ENCODE data around the gene MEGF8.
"Not testable (repeated sequence)": the region's sequence is repeated elsewhere in the genome, so short reads cannot be mapped to it uniquely, and the experiment has no call there.

Gene MEGF8

DNA sequence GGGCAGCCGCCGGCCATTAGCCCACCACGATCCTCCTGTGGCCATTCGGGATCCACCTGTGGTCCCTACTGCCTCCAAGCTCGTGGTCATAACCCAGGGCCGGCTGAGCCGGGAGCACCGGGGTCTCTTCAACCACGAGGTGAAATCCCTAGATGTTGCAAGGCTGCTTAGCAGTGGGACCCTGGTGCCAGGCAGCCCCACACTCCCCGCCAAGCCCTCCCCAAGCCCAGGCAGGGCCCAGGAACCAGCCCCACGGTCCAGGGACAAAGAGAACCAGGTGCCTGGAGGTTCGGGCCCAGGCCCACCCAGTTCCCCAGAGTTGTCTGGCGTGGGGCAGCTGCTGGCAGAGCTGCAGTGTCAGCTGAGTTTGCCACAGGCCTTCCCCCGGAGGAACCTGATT is 15.7 kb upstream of the MEGF8 start:
- DNase-seq (ENCODE audit: low read depth, low spot score), result no peak

DNA sequence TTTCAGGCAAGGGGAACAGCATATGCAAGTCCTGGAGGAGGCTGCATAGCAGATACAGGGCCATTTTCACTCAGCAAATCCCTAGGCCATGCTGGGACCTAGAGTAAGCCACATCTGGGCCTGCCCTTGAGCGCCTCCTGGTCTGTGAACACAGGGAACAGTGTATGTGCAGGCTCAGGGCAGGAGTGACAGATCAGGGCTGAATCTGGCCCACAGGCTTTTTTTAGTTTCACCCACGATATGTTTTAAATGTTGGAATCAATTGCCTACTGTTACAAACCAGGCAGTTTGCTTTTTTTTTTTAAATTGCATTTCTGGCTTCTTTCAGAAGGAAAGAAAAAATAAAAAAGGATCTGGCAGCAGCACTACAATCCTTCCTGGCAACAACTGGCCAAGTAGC is 13.8 kb upstream of the MEGF8 start:
- no peak for DNase-seq (ENCODE audit: low read depth, low spot score)

DNA sequence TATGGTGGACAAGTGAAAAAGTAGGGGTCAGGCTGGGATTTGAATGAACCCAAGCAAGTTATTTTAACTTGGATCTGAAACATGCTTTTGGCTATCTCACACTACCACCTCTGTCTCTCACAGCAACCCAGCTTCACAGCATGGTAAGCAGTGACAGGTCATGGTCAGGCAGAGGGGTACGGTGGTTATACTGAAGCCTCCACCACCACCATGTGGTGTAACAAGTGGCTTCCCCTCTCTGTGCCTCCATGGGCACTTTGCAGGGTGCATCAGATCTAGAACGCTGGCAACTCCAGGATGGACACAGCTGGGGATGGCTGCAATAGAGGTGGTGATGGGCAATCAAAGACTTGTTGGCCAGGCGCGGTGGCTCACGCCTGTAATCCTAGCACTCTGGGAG is 13.1 kb upstream of the MEGF8 start:
- no peak for DNase-seq (ENCODE audit: low read depth, low spot score)

DNA sequence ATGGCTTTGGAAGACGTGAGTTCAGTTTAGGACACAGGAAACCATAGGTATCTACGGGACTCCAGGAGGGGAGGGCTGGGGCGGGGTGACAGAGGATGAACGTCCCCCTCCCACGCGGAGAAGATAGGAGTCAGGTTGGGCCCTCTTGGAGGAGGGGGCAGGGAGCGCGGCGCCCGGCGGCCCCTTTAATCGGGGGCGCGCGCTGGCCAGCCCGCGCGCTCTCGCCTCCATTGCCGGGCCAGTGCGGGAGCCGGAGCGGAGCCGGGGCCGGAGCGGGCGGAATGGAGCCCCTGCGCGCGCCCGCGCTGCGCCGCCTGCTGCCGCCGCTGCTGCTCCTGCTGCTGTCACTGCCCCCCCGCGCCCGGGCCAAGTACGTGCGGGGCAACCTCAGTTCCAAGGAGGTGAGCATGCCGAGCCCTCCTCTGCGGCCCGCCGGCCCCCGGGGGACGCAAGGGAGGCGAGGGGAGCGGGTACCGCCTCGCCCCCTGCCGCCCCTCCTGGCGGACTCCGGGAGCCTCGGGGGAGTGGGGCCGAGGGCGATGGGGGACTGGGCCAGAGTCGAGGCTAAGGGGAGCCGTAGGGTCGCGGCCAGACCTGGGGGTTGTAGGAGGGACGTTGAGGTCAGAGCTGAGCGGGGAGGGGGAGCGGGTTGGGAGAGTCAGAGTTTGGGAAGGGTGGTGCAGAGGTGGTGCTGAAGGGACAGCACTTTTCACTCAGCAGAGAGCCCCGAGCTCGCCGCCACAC is 12.2 kb upstream of the MEGF8 start, which contains the start of gene TMEM145:
TMEM145 (plus strand) TSS at position 214 of the 744 bp plus-strand sequence; CDS start at position 282, 68 bp downstream.
- DNase-seq (ENCODE audit: low read depth, low spot score), result no peak

DNA sequence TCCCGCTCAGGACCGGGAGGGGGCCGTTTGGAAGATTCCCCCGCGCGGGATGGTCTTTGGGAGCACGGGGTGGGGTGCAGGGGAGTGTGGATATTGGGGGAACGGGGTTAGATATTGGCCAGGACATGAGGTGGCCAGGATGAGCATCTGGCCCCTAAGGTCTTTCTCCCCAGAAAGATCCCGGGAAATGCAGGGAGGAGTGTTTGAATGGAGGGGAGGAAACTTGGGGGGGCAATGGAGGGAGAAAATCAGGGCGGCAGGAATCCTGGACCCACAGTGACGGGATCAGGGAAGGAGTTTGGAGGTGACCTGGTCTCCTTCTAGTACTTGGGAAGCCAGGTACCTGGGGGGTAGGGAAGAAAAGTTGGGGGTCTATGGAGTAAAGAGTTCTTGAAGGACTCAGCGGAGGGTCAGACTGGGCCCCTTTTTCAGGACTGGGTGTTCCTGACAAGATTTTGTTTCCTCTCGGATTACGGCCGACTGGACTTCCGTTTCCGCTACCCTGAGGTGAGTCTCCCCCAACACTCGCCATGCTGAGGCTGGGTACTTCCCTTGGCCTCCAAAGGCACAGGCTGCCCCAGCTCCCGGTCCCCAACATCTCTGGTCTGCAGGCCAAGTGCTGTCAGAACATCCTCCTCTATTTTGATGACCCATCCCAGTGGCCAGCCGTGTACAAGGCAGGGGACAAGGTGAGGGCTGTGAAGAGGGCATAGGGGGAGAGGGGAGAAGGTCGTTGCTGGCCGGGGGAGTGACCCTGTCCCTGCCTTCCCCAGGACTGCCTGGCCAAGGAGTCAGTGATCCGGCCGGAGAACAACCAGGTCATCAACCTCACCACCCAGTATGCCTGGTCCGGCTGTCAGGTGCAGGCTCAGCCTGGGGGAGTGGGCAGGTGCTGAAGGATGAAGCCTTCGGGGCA is 11.3 kb upstream of the MEGF8 start:
- DNase-seq (ENCODE audit: low read depth, low spot score), result no peak

DNA sequence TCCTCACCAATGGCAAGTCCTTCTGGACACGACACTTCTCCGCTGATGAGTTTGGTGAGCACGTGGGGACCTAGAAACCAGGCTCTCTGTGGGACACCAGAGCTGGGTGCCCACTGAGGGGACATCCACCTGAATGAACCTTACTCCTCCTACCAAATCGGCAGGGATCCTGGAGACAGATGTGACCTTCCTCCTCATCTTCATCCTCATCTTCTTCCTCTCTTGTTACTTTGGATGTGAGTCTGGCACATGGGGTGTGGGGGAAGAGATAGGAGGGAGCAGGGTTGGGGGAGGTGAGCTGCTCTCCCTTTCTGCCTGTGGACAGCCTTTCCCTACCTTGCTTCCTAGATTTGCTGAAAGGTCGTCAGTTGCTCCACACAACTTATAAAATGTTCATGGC is 10.4 kb upstream of the MEGF8 start:
- no peak for DNase-seq (ENCODE audit: low read depth, low spot score)

DNA sequence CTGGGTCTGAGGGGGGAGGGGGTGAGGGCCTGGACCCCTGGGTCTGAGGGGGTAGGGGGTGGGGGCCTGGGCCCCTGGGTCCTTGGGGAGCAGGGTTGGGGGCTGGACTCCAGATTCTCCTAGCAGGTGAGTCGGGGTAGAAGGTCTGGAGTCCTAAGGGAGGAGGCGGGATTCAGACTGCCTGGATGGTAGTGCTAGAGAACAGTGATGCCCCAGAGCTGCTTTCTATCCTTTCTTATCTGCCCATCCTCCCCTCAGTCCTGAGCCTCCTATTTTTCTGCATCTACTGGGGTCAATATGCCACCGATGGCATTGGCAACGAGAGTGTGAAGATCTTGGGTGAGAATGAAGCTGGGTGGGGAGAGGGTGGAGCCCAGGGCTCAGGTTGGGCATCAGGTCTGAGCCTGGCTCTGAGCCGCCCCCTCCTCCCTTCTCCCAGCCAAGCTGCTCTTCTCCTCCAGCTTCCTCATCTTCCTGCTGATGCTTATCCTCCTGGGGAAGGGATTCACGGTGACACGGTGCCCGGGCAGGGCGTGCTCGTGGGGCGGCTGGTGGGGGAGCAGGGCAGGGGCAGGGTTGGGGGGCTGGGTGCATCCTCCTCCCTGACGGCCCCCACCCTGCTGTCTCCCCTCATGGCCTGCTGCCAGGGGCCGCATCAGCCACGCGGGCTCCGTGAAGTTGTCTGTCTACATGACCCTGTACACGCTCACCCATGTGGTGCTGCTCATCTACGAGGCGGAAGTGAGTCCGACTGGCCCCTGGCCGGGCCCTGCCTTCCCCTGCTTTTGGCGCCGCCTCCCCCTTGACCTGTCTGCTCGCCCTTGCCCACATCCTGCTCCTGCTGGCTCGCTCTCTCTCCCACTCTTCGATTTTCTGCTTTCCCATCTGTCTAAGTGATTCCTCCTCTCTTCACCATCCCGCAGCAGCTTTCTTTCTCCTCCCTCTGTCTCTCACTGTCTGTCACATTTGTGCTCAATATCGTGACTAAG is 8.9 kb upstream of the MEGF8 start:
- DNase-seq (ENCODE audit: low read depth, low spot score), result no peak

DNA sequence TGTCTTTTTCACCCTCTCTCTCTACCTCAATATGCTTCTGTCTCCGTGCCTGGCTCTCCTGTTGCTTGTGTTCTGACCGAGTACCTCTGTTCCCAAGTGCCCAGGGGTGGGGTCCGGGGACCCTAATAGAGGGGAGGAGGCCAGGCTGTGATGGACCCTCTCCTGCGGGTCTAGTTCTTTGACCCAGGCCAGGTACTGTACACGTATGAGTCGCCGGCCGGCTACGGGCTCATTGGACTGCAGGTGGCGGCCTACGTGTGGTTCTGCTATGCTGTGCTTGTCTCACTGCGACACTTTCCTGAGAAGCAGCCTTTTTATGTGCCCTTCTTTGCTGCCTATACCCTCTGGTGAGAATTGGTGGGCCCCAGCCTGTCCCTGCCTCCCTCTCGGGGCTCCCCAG is 7.9 kb upstream of the MEGF8 start:
- DNase-seq (ENCODE audit: low read depth, low spot score), result no peak

DNA sequence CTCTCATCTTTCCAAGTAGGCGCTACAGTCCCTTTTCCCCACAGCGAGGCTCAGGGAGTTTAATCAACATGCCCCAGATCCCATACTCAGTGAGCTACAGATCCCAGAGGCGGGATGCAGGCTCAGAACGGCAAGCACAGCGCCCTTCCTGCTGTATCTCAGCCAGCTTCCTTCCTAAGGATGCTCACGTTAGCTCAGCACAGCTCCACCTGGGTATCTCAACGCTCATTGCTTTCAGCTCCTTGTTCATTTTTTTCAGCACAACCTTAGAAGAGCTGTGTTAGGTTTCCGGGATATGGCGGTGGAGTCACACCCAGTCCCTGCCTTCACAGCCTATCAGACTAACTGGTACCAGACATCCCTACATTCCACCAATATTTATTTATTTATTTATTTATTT is 3.1 kb upstream of the MEGF8 start:
- no peak for DNase-seq (ENCODE audit: low read depth, low spot score)

DNA sequence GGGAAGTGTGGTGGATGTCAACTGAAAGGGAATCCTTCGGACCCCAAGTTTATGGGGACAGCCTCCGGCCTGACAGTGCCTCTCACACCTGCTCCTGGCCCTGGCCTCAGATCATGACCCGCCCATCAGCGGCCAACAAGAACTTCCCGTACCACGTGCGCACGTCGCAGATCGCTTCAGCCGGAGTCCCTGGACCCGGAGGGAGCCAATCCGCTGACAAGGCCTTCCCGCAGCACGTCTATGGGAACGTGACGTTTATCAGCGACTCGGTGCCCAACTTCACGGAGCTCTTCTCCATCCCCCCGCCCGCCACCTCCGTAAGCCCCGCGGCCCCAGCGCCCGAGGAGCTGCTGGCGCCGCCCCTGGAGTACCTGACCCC is 2.0 kb upstream of the MEGF8 start:
- no peak for DNase-seq (ENCODE audit: low read depth, low spot score)

DNA sequence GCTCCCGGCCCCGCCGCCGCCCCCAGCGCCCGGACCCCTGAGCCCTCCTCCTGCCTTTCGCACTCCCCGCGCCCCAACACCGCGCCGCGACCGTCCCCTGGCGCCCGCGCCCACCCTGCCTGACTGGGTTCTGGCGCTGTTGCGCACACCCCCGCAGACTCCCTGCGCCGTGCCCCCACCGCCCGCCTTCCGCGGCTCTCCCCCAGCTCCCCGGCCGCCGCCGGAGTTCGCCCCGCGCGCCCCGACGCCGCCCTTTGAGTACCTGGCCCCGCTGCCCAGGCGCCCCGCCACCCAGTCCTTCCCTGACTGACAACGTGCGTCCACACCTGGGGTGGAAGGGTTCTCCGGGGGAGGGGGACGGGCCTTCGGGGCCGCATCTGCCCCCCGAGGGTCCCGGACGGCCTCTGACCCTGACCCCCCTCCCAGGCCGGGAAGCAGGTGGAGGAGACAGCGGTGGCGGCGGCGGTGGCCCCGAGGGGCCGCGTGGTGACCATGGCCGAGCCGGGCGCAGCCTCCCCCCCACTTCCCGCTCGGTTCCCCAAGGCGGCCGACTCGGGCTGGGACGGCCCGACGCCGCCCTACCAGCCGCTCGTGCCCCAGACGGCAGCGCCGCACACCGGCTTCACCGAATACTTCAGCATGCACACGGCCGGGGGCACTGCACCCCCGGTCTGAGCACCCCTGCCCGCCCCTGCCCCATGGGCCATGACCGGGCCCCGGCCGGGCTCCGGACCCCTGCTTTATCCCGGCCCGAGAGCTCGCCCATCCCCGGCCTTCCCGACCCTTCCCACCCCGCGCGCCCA is 1.4 kb upstream of the MEGF8 start:
- DNase-seq (ENCODE audit: low read depth, low spot score), result no peak

DNA sequence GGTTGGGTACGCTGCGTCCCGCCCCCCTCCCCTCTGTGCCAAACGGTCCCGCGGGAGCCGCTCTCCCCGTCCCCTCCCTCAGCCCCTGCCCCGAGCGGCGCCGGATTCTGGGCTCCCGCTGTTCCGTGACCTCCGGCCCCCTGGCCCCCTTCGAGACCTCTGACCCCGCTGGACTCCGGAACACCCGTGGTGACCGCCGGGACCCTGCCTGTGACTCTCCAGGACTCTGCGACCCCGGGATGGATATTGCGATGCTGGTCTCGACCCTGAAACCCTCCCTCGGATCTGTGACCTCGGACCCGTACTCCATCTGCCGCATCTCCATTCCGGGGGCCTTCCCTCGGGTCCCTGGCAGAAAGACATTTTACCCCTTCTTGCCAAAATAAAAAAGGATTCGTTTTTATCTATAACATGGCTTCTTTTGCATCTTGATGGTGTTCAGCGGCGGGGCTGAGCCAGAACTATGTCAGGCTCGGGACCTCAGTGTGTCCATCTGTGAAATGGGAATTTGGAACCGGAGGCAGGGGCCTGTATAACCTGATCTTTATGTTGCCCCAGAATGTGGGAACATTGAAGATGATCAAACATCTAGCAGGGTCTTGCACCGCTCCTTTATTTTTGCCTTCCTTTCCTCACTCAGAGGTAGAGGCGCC is 654 bp upstream of the MEGF8 start:
- DNase-seq (ENCODE audit: low read depth, low spot score), result no peak

DNA sequence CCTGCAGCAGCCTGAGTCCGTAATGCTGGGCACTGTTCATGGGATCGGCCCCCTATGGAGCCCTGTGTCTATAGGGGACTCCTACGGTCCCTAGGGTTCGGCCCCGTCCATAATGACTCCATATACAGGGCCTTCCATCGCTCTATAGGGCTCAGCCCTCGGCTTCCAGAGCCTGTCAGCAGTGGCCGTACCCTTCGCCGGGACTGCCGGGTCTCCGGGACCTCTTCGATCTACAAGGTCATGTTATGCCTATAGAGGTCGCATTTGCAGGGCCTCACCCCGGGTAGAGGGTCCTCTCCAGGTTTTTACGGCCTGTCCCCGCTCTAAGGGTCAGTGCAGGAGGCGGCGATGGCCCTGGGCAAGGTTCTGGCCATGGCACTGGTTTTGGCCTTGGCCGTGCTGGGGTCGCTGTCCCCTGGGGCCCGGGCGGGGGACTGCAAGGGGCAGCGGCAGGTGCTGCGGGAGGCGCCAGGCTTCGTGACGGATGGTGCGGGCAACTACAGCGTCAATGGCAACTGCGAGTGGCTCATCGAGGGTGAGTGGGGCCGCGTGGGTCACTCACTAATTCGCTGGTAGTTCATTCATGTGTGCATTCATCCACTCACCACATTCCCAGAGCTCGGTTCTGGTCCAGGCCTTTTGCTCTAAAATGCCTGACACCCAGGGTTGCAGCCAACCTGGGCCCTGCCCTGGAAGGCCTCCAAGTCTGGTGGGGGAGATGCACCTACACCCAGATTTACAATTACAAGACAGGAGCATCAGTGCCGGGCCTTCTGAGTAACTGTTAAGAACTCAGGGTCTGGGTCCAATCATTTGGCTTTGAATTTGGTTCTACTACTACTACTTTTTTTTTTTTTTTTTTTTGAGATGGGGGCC is 699 bp downstream of the MEGF8 start:
- DNase-seq (ENCODE audit: low read depth, low spot score), result no peak

DNA sequence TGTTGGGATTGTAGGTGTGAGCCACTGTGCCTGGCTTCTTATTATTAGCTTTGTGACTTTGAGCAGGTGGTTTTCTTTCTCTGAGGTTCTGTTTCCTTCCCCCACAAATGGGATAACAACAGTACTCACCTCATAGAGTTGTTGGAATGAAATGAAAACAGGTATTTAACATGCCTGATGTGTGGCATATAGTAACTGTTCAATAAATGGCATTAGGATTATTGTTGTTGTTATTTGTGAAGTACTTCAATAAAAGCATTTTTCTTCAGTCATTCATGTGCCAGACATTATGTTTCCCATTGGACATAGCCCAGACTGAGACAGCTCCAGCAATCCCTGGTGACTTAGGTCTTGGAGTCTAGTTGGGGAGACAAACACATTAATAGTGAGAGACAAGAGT is 1.5 kb downstream of the MEGF8 start:
- no peak for DNase-seq (ENCODE audit: low read depth, low spot score)

DNA sequence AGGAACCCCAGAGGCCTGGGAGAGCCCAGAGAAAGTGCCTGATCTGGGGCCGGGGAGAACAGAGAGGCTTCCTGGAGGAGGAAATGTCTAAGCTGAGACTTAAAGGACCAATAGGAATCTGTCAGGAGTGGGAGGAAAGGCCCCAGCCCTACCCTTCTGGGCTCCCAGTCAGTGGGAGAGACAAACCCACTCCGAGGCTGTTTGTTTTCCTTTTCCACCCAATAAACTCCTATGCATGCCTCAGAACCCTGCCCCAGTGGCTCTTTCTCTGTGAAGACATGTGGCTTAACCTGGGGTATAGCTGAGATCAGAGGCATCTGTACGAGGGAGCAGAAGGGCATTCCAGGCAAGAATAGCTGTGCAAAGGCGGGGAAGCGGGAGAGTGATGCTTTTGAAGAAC is 1.9 kb downstream of the MEGF8 start:
- DNase-seq (ENCODE audit: low read depth, low spot score), result no peak

DNA sequence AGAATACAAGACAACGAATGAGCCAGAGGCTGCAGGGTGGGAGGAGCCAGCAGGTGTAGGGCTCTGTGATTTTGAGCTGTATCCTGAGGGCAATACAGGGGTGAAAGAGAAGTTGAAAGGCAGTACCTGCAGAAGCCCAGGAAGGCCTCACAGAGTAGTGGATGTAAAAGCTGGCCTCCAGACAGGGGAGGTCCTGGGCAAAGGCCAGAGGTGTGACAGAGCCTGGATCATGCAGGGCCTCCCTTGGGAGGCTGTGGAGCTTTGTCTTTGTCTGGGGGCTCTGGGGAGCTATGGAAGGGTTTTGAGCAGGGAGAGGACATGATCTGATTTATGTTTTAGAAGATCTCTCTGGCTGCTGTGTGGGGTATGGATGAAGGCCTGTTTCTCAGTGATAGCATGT is 2.7 kb downstream of the MEGF8 start:
- DNase-seq (ENCODE audit: low read depth, low spot score), result no peak

DNA sequence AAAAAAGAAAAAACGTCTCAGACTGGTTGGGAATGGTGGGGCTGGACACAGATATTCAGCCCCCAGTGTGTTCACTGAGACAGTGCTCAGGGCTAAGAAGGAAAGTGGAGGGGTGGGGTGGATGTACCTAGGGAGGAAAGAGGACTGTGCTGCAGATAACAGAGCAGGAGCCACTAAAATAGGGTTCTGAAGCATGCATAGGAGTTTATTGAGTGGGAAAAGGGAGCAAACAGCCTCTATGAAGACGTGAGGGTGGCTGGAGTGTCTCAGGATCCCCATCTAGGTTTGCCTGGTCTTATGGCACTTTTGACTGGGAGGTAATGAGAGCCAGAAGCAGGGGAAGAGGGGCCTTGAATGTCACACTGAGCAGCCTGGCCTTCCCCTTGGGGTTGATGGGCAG is 3.4 kb downstream of the MEGF8 start:
- no peak for DNase-seq (ENCODE audit: low read depth, low spot score)

DNA sequence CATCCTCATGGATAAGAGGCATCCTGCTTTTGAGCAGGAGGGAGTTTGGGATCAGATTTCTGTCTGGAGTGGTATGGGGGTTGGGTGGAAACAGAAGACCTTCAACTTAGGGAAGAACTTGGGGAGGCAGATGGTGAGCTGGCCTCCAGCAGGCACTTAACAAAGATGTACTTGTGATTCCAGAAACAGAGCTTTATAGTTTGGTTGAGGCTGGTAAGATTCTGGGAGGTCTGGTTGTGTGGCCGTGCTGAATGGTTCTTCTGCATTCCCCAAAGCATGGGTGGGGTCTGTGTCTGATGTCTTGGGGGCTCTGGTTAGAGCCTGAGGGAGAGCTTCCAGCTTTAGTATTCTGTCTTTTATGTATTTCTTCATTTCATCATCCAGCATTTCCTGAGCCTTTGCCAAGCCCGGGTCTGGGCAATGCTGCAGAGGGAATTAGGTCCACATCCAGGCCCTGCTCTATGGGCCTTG is 4.8 kb downstream of the MEGF8 start:
- DNase-seq (ENCODE audit: low read depth, low spot score), result no peak

DNA sequence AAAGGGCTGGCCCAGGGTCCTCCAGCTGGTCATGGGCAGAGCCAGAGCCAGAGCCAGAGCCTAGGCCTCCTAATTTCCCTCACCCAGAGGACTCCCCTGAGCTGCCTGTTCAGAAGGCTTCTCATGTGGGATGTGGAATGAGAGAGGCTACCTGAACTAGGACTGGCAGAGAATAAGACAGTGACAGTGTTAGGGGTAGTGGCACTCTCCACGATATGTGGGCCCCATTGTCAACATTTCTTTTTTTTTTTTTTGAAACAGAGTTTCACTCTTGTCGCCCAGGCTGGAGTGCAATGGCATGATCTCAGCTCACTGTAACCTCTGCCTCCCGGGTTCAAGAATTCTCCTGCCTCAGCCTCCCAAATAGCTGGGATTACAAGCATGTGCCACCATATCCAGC is 5.9 kb downstream of the MEGF8 start:
- DNase-seq (ENCODE audit: low read depth, low spot score), result not testable (repeated sequence)

Measured in activated naive CD8-positive, alpha-beta T cell treated with anti-CD3 and anti-CD28 coated beads, Interleukin-2, amount 50 U/mL, for 16 hours (primary cell).